OCI-LY3 (cell line): ENCODE results near the gene KCTD16.
A peak's percentile ranks its signal among the peaks of the same experiment; 100 is the strongest.

Experiments used
- H2AFZ ChIP-seq: fragments of 200-600, 300-600 bp; shearing (Covaris generic); 2 replicates; pipeline ENCODE4 v1.6.0; 2014; ENCODE audit warnings: antibody characterized with exemption, low read depth, low read length
- H3K27ac ChIP-seq: fragments of 200-600, 300-600 bp; sonication (generic); 2 replicates; pipeline ENCODE4 v1.5.1; 2014; ENCODE audit warnings: mild to moderate bottlenecking, low read length, moderate library complexity, mixed read lengths
- H3K27me3 ChIP-seq: fragments of 200-600, 300-600 bp; sonication (generic); 2 replicates; pipeline ENCODE4 v1.6.1; 2014; ENCODE audit warnings: low read depth, low read length, mixed read lengths
- H3K36me3 ChIP-seq: fragments of 200-600, 300-600 bp; sonication (generic); replicated peaks from 2 replicates; pipeline ENCODE3; 2014; ENCODE audit warnings: low read depth, low read length, mixed read lengths
- H3K4me1 ChIP-seq: fragments of 300-600, 200-600 bp; sonication (generic); 2 replicates; pipeline ENCODE4 v1.6.1; 2014; ENCODE audit warnings: low read length, mixed read lengths
- H3K4me2 ChIP-seq: fragments of 200-600, 300-600 bp; sonication (generic); 2 replicates; pipeline ENCODE4 v1.6.1; 2014; ENCODE audit warnings: low read length, mixed read lengths
- H3K4me3 ChIP-seq: fragments of 300-600, 200-600 bp; sonication (generic); 2 replicates; pipeline ENCODE4 v1.5.1; 2014; ENCODE audit warnings: antibody characterized with exemption, mild to moderate bottlenecking, low read length, moderate library complexity
- H3K79me2 ChIP-seq: fragments of 300-600, 200-600 bp; shearing (Covaris generic); 2 replicates; pipeline ENCODE4 v1.6.1; 2014; ENCODE audit warnings: mild to moderate bottlenecking, low read length, mixed read lengths
- H3K9ac ChIP-seq: fragments of 300-600, 200-600 bp; shearing (Covaris generic); 2 replicates; pipeline ENCODE4 v1.6.0; 2014; ENCODE audit warnings: mild to moderate bottlenecking, low read length, moderate library complexity
- H3K9me3 ChIP-seq: fragments of 200-600, 300-600 bp; shearing (Covaris generic); 2 replicates; pipeline ENCODE4 v1.6.1; 2014; ENCODE audit warnings: low read length, mixed read lengths; ENCODE audit not compliant: insufficient read depth
- H4K20me1 ChIP-seq: fragments of 200-600, 300-600 bp; sonication (generic); 2 replicates; pipeline ENCODE4 v1.6.1; 2016; ENCODE audit warnings: low read length, mixed read lengths; ENCODE audit not compliant: insufficient read depth
- CTCF ChIP-seq: fragments of 200-600, 300-600 bp; sonication (generic); IDR thresholded peaks from 2 replicates; pipeline ENCODE4 v1.5.1; 2014; ENCODE audit warnings: antibody characterized with exemption, low read length, low read depth
- EZH2phosphoT487 ChIP-seq: fragments of 200-600 bp; shearing (Covaris generic); IDR thresholded peaks from 2 replicates; pipeline ENCODE4 v1.6.1; 2018; ENCODE audit warnings: antibody characterized with exemption, mixed run types, low read depth

Gene KCTD16

GRCh38 chr5:144170276-144171024 lies at the start of gene KCTD16, which contains the start of gene YIPF5:
Gene KCTD16, plus strand, starts transcription at chr5:144170873.
Gene YIPF5, minus strand, starts transcription at chr5:144170659. Its CDS starts 704 bp downstream, at chr5:144169955.
- Histone ChIP-seq H3K27ac (peak within 1 kb of the TSS; percentile 41), H3K9ac (peak within 1 kb of the TSS; percentile 82), H3K79me2 (peaks cover 17% of the 10 kb centered on the region), H3K4me1 (peaks cover 15% of the 10 kb centered on the region), H4K20me1 (no peaks in the 10 kb centered on the region; the same call in 1 of the 2 replicates), H3K36me3 (peaks cover under 1% of the 10 kb centered on the region), H3K27me3 (no peaks in the 10 kb centered on the region), H2AFZ (peak within 1 kb of the TSS; percentile 97), H3K9me3 (no peaks in the 10 kb centered on the region), H3K4me2 (peak within 1 kb of the TSS; percentile 91), H3K4me3 (peak within 1 kb of the TSS; percentile 99)
- TF ChIP-seq EZH2phosphoT487 (no peak), CTCF (no peak)

GRCh38 chr5:144121577-144121976 lies 49.1 kb upstream of the KCTD16 start:
- H4K20me1 ChIP-seq, result no peaks in the 10 kb centered on the region
- no peak overlapping the region for H3K4me2 ChIP-seq
- no peaks in the 10 kb centered on the region for H3K36me3 ChIP-seq
- no peak overlapping the region for H2AFZ ChIP-seq
- no peaks in the 10 kb centered on the region for H3K79me2 ChIP-seq
- H3K4me1 ChIP-seq, result no peaks in the 10 kb centered on the region
- no peak overlapping the region for H3K27ac ChIP-seq
- no peak overlapping the region for H3K9ac ChIP-seq
- TF ChIP-seq EZH2phosphoT487 (no peak), CTCF (no peak)
- H3K4me3 ChIP-seq, result no peak overlapping the region
- H3K9me3 ChIP-seq, result no peaks in the 10 kb centered on the region
- H3K27me3 ChIP-seq, result no peaks in the 10 kb centered on the region

- Histone ChIP-seq H3K27ac (no peak overlapping the region), H3K4me3 (no peak overlapping the region), H3K79me2 (no peaks in the 10 kb centered on the region), H3K9ac (no peak overlapping the region), H3K4me1 (no peaks in the 10 kb centered on the region), H3K36me3 (no peaks in the 10 kb centered on the region), H3K9me3 (no peaks in the 10 kb centered on the region), H3K27me3 (no peaks in the 10 kb centered on the region), H3K4me2 (no peak overlapping the region), H4K20me1 (no peaks in the 10 kb centered on the region), H2AFZ (no peak overlapping the region)
- TF ChIP-seq CTCF (no peak), EZH2phosphoT487 (no peak)
These were observed 48.6 kb upstream of the KCTD16 start for GRCh38 chr5:144122081-144122480.

- H3K27ac ChIP-seq, result no peak overlapping the region
- H3K36me3 ChIP-seq, result no peaks in the 10 kb centered on the region
- H3K9me3 ChIP-seq, result no peaks in the 10 kb centered on the region
- H3K27me3 ChIP-seq, result no peaks in the 10 kb centered on the region
- no peak overlapping the region for H3K9ac ChIP-seq
- no peak overlapping the region for H3K4me3 ChIP-seq
- H3K79me2 ChIP-seq, result no peaks in the 10 kb centered on the region
- H4K20me1 ChIP-seq, result no peaks in the 10 kb centered on the region
- no peaks in the 10 kb centered on the region for H3K4me1 ChIP-seq
- H3K4me2 ChIP-seq, result no peak overlapping the region
- TF ChIP-seq EZH2phosphoT487 (no peak), CTCF (no peak)
- H2AFZ ChIP-seq, result no peak overlapping the region
These were observed 48.0 kb upstream of the KCTD16 start for GRCh38 chr5:144122641-144123040.
